Neural cell (in vitro differentiated cells): ENCODE data around the gene ZHX3. TPM values are rescaled to one million over a fixed set of nuclear protein-coding genes. Genes with fewer than 3 reads are reported as not detected.

ENCODE experiments used
- H2AFZ ChIP-seq: fragments of 200-600, 300-800 bp; sonication (generic), shearing (Covaris generic); 2 replicates; pipeline ENCODE4 v1.6.0; 2014; ENCODE audit warnings: low read depth, mild to moderate bottlenecking, antibody characterized with exemption, low read length, moderate library complexity
- H3F3A ChIP-seq: fragments of 200-600 bp; shearing (Covaris generic); 2 replicates; pipeline ENCODE4 v1.6.1; 2016; ENCODE audit warnings: mild to moderate bottlenecking, moderate library complexity, mixed read lengths, antibody characterized with exemption, low read length; ENCODE audit not compliant: insufficient read depth, poor library complexity, severe bottlenecking
- H3K27ac ChIP-seq: fragments of 200-600, 300-800 bp; sonication (generic), shearing (Covaris generic); 2 replicates; pipeline ENCODE4 v1.5.1; 2014; ENCODE audit warnings: mild to moderate bottlenecking, low read length, moderate library complexity
- H3K27me3 ChIP-seq: fragments of 300-800, 200-600 bp; sonication (generic), shearing (Covaris generic); 2 replicates; pipeline ENCODE4 v1.6.0; 2014; ENCODE audit warnings: mild to moderate bottlenecking, low read depth, low read length, moderate library complexity; ENCODE audit not compliant: insufficient read depth
- H3K36me3 ChIP-seq: fragments of 300-800, 200-600 bp; sonication (generic), shearing (Covaris generic); 2 replicates; pipeline ENCODE4 v1.5.1; 2014; ENCODE audit warnings: mild to moderate bottlenecking, antibody characterized with exemption, low read length, moderate library complexity; ENCODE audit not compliant: insufficient read depth
- H3K4me2 ChIP-seq: fragments of 300-800, 200-600 bp; sonication (generic), shearing (Covaris generic); 2 replicates; pipeline ENCODE4 v1.6.0; 2014; ENCODE audit warnings: mild to moderate bottlenecking, low read length
- H3K4me3 ChIP-seq: fragments of 300-800, 200-600 bp; sonication (generic), shearing (Covaris generic); 2 replicates; pipeline ENCODE4 v1.5.1; 2014; ENCODE audit warnings: mild to moderate bottlenecking, low read length, moderate library complexity
- H3K79me2 ChIP-seq: fragments of 200-600 bp; shearing (Covaris generic); replicated peaks from 2 replicates; pipeline ENCODE4 v1.6.0; 2014; ENCODE audit warnings: mild to moderate bottlenecking, low read length, moderate library complexity; ENCODE audit not compliant: insufficient read depth
- H3K9ac ChIP-seq: fragments of 300-800, 200-600 bp; sonication (generic), shearing (Covaris generic); 2 replicates; pipeline ENCODE4 v1.6.1; 2016; ENCODE audit warnings: mild to moderate bottlenecking, low read length, mixed read lengths
- H3K9me2 ChIP-seq: fragments of 200-600 bp; shearing (Covaris generic); 2 replicates; pipeline ENCODE4 v1.6.1; 2016; ENCODE audit warnings: mild to moderate bottlenecking, low read length, mixed read lengths; ENCODE audit not compliant: insufficient read depth
- H3K9me3 ChIP-seq: fragments of 200-600, 300-800 bp; sonication (generic), shearing (Covaris generic); 2 replicates; pipeline ENCODE4 v1.6.1; 2016; ENCODE audit warnings: mild to moderate bottlenecking, mixed run types, low read length, moderate library complexity, mixed read lengths
- H4K20me1 ChIP-seq: fragments of 200-600 bp; shearing (Covaris generic); 2 replicates; pipeline ENCODE4 v1.6.1; 2016; ENCODE audit warnings: mild to moderate bottlenecking, mixed run types; ENCODE audit not compliant: insufficient read depth
- CTCF ChIP-seq: fragments of 450-650 bp; IDR thresholded peaks from 2 replicates; pipeline ENCODE4 v1.5.1; 2014; ENCODE audit warnings: antibody characterized with exemption, mild to moderate bottlenecking, moderate library complexity; ENCODE audit not compliant: poor library complexity, severe bottlenecking
- EP300 ChIP-seq: fragments of 450-650 bp; conservative IDR thresholded peaks from 2 replicates; pipeline ENCODE4 v1.6.1; 2014; ENCODE audit warnings: antibody characterized with exemption, mild to moderate bottlenecking, moderate library complexity; ENCODE audit not compliant: poor library complexity, severe bottlenecking
- EZH2 ChIP-seq: fragments of 200-600, 300-800 bp; shearing (Covaris generic), sonication (generic); IDR thresholded peaks from 2 replicates; pipeline ENCODE4 v1.6.1; 2014; ENCODE audit warnings: antibody characterized with exemption, low read length, borderline replicate concordance, mild to moderate bottlenecking; ENCODE audit not compliant: insufficient read depth, poor library complexity, severe bottlenecking
- MXI1 ChIP-seq: fragments of 450-650 bp; conservative IDR thresholded peaks from 2 replicates; pipeline ENCODE4 v1.6.1; 2014; ENCODE audit warnings: antibody characterized with exemption, mild to moderate bottlenecking; ENCODE audit not compliant: poor library complexity, severe bottlenecking
- POLR2AphosphoS5 ChIP-seq: IDR thresholded peaks from 2 replicates; pipeline ENCODE4 v1.6.1; 2012
- RAD21 ChIP-seq: fragments of 450-650 bp; conservative IDR thresholded peaks from 2 replicates; pipeline ENCODE4 v1.6.1; 2014; ENCODE audit warnings: antibody characterized with exemption, mild to moderate bottlenecking, moderate library complexity
- SMC3 ChIP-seq: fragments of 450-650 bp; conservative IDR thresholded peaks from 2 replicates; pipeline ENCODE4 v1.6.1; 2014; ENCODE audit warnings: antibody characterized with exemption, mild to moderate bottlenecking, moderate library complexity; ENCODE audit not compliant: poor library complexity
- TAF1 ChIP-seq: IDR thresholded peaks from 2 replicates; pipeline ENCODE4 v1.6.1; 2012; ENCODE audit warnings: low read depth
- polyA plus RNA-seq: library from polyadenylated mRNA; depleted of rRNA; stranded (reverse); fragments of >200 nt; gene quantifications from 2 replicates; pipeline ENCODE4 v1.2.3, GENCODE V29; 2014
- TF ChIP-seq, protein P1 (sequence below): IDR thresholded peaks from 2 replicates; pipeline ENCODE4 v1.6.1; 2012; ENCODE audit warnings: borderline replicate concordance

ZHX3 gene
- polyA plus RNA-seq, 1 donor from 2014 or later: 10.3 TPM

DNA sequence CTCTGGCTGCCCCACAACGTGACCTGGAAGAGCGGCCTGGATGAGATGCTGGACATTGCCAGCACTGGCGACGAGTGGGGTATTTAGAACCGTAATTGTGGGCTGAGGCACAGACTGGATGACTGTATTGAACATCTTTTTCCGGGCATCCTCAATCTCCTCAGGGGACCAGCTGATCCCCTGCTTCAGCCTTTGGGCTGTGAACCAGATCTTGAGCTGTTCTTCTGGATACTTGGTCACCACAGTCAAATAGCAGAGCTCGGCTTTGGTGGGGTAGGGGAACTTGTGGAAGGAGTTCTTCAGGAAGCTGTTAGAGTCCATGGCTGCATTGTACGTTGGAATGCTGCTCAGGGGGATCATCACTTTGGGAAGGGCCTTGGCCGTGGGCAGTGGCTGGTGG, 113.9 kb downstream of the ZHX3 start:
- no peak overlapping the region for H3K27ac ChIP-seq
- H3K4me3 ChIP-seq: no peak overlapping the region
- H3K9me3 ChIP-seq: peaks cover 6% of the 10 kb centered on the region
- no peaks in the 10 kb centered on the region for H4K20me1 ChIP-seq
- no peaks in the 10 kb centered on the region for H3F3A ChIP-seq
- peaks cover 26% of the 10 kb centered on the region for H3K36me3 ChIP-seq
- no peak for TF ChIP-seq TAF1
- TF ChIP-seq SMC3: no peak
- no peak for TF ChIP-seq EZH2
- TF ChIP-seq EP300: no peak
- TF ChIP-seq POLR2AphosphoS5: no peak
- no peak for TF ChIP-seq RAD21
- TF ChIP-seq CTCF: no peak
- TF ChIP-seq MXI1: no peak
- TF ChIP-seq, protein P1, sequence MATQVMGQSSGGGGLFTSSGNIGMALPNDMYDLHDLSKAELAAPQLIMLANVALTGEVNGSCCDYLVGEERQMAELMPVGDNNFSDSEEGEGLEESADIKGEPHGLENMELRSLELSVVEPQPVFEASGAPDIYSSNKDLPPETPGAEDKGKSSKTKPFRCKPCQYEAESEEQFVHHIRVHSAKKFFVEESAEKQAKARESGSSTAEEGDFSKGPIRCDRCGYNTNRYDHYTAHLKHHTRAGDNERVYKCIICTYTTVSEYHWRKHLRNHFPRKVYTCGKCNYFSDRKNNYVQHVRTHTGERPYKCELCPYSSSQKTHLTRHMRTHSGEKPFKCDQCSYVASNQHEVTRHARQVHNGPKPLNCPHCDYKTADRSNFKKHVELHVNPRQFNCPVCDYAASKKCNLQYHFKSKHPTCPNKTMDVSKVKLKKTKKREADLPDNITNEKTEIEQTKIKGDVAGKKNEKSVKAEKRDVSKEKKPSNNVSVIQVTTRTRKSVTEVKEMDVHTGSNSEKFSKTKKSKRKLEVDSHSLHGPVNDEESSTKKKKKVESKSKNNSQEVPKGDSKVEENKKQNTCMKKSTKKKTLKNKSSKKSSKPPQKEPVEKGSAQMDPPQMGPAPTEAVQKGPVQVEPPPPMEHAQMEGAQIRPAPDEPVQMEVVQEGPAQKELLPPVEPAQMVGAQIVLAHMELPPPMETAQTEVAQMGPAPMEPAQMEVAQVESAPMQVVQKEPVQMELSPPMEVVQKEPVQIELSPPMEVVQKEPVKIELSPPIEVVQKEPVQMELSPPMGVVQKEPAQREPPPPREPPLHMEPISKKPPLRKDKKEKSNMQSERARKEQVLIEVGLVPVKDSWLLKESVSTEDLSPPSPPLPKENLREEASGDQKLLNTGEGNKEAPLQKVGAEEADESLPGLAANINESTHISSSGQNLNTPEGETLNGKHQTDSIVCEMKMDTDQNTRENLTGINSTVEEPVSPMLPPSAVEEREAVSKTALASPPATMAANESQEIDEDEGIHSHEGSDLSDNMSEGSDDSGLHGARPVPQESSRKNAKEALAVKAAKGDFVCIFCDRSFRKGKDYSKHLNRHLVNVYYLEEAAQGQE: no peak
- H3K79me2 ChIP-seq: no peaks in the 10 kb centered on the region
- no peak overlapping the region for H2AFZ ChIP-seq
- no peak overlapping the region for H3K9ac ChIP-seq
- no peaks in the 10 kb centered on the region for H3K27me3 ChIP-seq
- H3K9me2 ChIP-seq: no peaks in the 10 kb centered on the region
- H3K4me2 ChIP-seq: no peak overlapping the region

GRCh38 chr20:41202426-41202825, 115.1 kb downstream of the ZHX3 start:
- no peak overlapping the region for H3K9ac ChIP-seq
- H3K79me2 ChIP-seq: no peaks in the 10 kb centered on the region

More at GRCh38 chr20:41202426-41202825, 115.1 kb downstream of the ZHX3 start:
- H3K9me3 ChIP-seq: peaks cover 6% of the 10 kb centered on the region
- H3K27ac ChIP-seq: no peak overlapping the region
- H3F3A ChIP-seq: no peaks in the 10 kb centered on the region
- no peaks in the 10 kb centered on the region for H4K20me1 ChIP-seq
- peaks cover 26% of the 10 kb centered on the region for H3K36me3 ChIP-seq
- H2AFZ ChIP-seq: no peak overlapping the region
- no peak overlapping the region for H3K4me2 ChIP-seq
- no peak overlapping the region for H3K4me3 ChIP-seq
- H3K9me2 ChIP-seq: no peaks in the 10 kb centered on the region
- TF ChIP-seq RAD21 (no peak), POLR2AphosphoS5 (no peak), EZH2 (no peak), EP300 (no peak), CTCF (no peak), TAF1 (no peak), MXI1 (no peak), SMC3 (no peak)
- TF ChIP-seq, protein P1: no peak
- H3K27me3 ChIP-seq: no peaks in the 10 kb centered on the region
